IMR-90 (cell line): Measurements from ENCODE around the gene DUSP11. TPM values are rescaled to one million over a fixed set of nuclear protein-coding genes. Genes with fewer than 3 reads are reported as not detected.

Experiments
- ATAC-seq: fragments of 200-7000 bp; cut with Tn5 transposase; 2 replicates; pipeline ENCODE4 v1.9.1; 2020; ENCODE audit warnings: low read depth, mild to moderate bottlenecking, moderate library complexity
- BruUV-seq: library from RNA; stranded (reverse); fragments of 400-500 nt; replicated peaks from 2 replicates; lab custom pipeline; 2021; lab: Mats Ljungman, UMichigan
- CTCF ChIA-PET: fragments of 300-600 bp; formaldehyde crosslinking; extraction: SDS; loops from one replicate; lab custom pipeline; 2021; ENCODE audit warnings: antibody characterized with exemption; lab: Yijun Ruan, JAX
- POLR2A ChIA-PET: fragments of 300-600 bp; sonication (Branson Sonifier 250); formaldehyde crosslinking; loops from one replicate; lab custom pipeline; 2022; ENCODE audit warnings: antibody characterized with exemption; ENCODE audit not compliant: unreplicated experiment; lab: Charles Lee
- DNase-seq: peaks from one replicate; pipeline ENCODE4 v3.0.0; 2013
- H2AFZ ChIP-seq: replicated peaks from 2 replicates; pipeline ENCODE3; 2013; ENCODE audit warnings: low read length, mild to moderate bottlenecking; ENCODE audit not compliant: poor library complexity
- H2AK5ac ChIP-seq: 2 replicates; pipeline ENCODE4 v1.6.1; 2013; ENCODE audit warnings: low read depth, low read length, inconsistent platforms
- H2AK9ac ChIP-seq: replicated peaks from 2 replicates; pipeline ENCODE3; 2013; ENCODE audit warnings: mild to moderate bottlenecking, low read depth, low read length, moderate library complexity; ENCODE audit not compliant: poor library complexity
- H2BK120ac ChIP-seq: 2 replicates; pipeline ENCODE4 v1.6.1; 2013; ENCODE audit warnings: low read depth, low read length, inconsistent platforms
- H2BK15ac ChIP-seq: 3 replicates; pipeline ENCODE4 v1.6.1; 2013; ENCODE audit warnings: low read depth, low read length, inconsistent platforms
- H2BK20ac ChIP-seq: 2 replicates; pipeline ENCODE4 v1.6.1; 2013; ENCODE audit warnings: low read depth, mild to moderate bottlenecking, inconsistent platforms, low read length, moderate library complexity
- H2BK5ac ChIP-seq: 2 replicates; pipeline ENCODE4 v1.6.1; 2013; ENCODE audit warnings: mild to moderate bottlenecking, low read depth, low read length, inconsistent platforms; ENCODE audit not compliant: poor library complexity, severe bottlenecking
- H3K14ac ChIP-seq: replicated peaks from 2 replicates; pipeline ENCODE4 v1.6.1; 2013; ENCODE audit warnings: low read depth, low read length, inconsistent platforms
- H3K18ac ChIP-seq: 2 replicates; pipeline ENCODE4 v1.6.1; 2013; ENCODE audit warnings: low read depth, low read length, control low read depth
- H3K23ac ChIP-seq: 2 replicates; pipeline ENCODE4 v1.6.1; 2013; ENCODE audit warnings: low read depth, low read length, inconsistent platforms
- H3K27ac ChIP-seq: 2 replicates; pipeline ENCODE4 v1.5.1; 2013; ENCODE audit warnings: mild to moderate bottlenecking, control low read depth, low read length; ENCODE audit not compliant: insufficient read depth
- H3K27me3 ChIP-seq: 2 replicates; pipeline ENCODE4 v1.6.1; 2013; ENCODE audit warnings: low read length; ENCODE audit not compliant: control insufficient read depth, insufficient read depth
- H3K36me3 ChIP-seq: 2 replicates; pipeline ENCODE4 v1.6.1; 2013; ENCODE audit warnings: low read length, mixed read lengths; ENCODE audit not compliant: control insufficient read depth, insufficient read depth
- H3K4ac ChIP-seq: 2 replicates; pipeline ENCODE4 v1.6.1; 2013; ENCODE audit warnings: low read depth, low read length, inconsistent platforms
- H3K4me1 ChIP-seq: 2 replicates; pipeline ENCODE4 v1.6.1; 2013; ENCODE audit warnings: low read length, mixed read lengths; ENCODE audit not compliant: control insufficient read depth, insufficient read depth
- H3K4me2 ChIP-seq: 2 replicates; pipeline ENCODE4 v1.6.1; 2013; ENCODE audit warnings: low read depth, mild to moderate bottlenecking, control low read depth, low read length, moderate library complexity
- H3K4me3 ChIP-seq: 2 replicates; pipeline ENCODE4 v1.5.1; 2013; ENCODE audit warnings: low read depth, mild to moderate bottlenecking, control low read depth, low read length, moderate library complexity; ENCODE audit not compliant: insufficient read depth
- H3K56ac ChIP-seq: 2 replicates; pipeline ENCODE4 v1.6.1; 2013; ENCODE audit warnings: low read length, inconsistent platforms; ENCODE audit not compliant: insufficient read depth; ENCODE audit errors: extremely low read depth
- H3K79me1 ChIP-seq, 2 experiments: 2 replicates each; pipeline ENCODE4 v1.6.1; 2013; ENCODE audit warnings: low read length in 2 of 2, inconsistent platforms in 1 of 2, low read depth in 1 of 2
- H3K9ac ChIP-seq: 2 replicates; pipeline ENCODE4 v1.6.1; 2013; ENCODE audit warnings: low read depth, low read length, control low read depth
- H3K9me1 ChIP-seq: 2 replicates; pipeline ENCODE4 v1.6.1; 2013; ENCODE audit warnings: low read length, inconsistent platforms; ENCODE audit not compliant: insufficient read depth
- H3K9me3 ChIP-seq: 2 replicates; pipeline ENCODE4 v1.6.1; 2013; ENCODE audit warnings: low read length; ENCODE audit not compliant: control insufficient read depth, insufficient read depth
- H4K20me1 ChIP-seq: 2 replicates; pipeline ENCODE4 v1.6.1; 2013; ENCODE audit warnings: low read length, inconsistent platforms; ENCODE audit not compliant: insufficient read depth
- H4K5ac ChIP-seq: 2 replicates; pipeline ENCODE4 v1.6.1; 2013; ENCODE audit warnings: mild to moderate bottlenecking, low read depth, low read length, control low read depth
- H4K8ac ChIP-seq, 2 experiments: 2 replicates each; pipeline ENCODE4 v1.6.1; 2013; ENCODE audit warnings: low read depth in 2 of 2, low read length in 2 of 2, control low read depth in 1 of 2, inconsistent platforms in 1 of 2
- H4K91ac ChIP-seq: 2 replicates; pipeline ENCODE4 v1.6.1; 2013; ENCODE audit warnings: low read depth, low read length, inconsistent platforms; ENCODE audit not compliant: insufficient read depth
- POLR2A ChIP-seq: IDR thresholded peaks from 2 replicates; pipeline ENCODE4 v1.6.1; 2012; ENCODE audit warnings: mild to moderate bottlenecking, low read depth, low read length
- RCOR1 ChIP-seq: IDR thresholded peaks from 2 replicates; pipeline ENCODE4 v1.6.1; 2012; ENCODE audit warnings: mild to moderate bottlenecking, low read length, improper control_type of control experiment; ENCODE audit not compliant: insufficient replicate concordance
- RFX5 ChIP-seq: IDR thresholded peaks from 2 replicates; pipeline ENCODE4 v1.8.0; 2012; ENCODE audit warnings: low read depth, mild to moderate bottlenecking, low read length, moderate library complexity
- dilution Hi-C: fragments of 300-500 bp; cut with HindIII; formaldehyde crosslinking; loops from one replicate; pipeline ENCODE4 v1.14.3; 2018; ENCODE audit warnings: low sequenced_read_pairs; ENCODE audit not compliant: unreplicated experiment
- in situ Hi-C: fragments of 300-500 bp; cut with MboI; formaldehyde crosslinking; loops from 3 replicates; pipeline ENCODE4 v1.14.3; 2019; ENCODE audit warnings: low sequenced_read_pairs, inconsistent platforms, mixed read lengths
- intact Hi-C: fragments of 100-400 bp; cut with micrococcal nuclease; formaldehyde crosslinking; loops from 2 replicates; pipeline ENCODE4 v1.10.0; 2022
- polyA plus RNA-seq, 3 experiments: library from polyadenylated mRNA; depleted of rRNA; stranded (reverse); fragments of >200 nt; gene quantifications; 2 replicates each; pipeline ENCODE4 v1.2.3, GENCODE V29; 2012; ENCODE audit warnings: low replicate concordance in 1 of 3
- total RNA-seq: library from RNA; depleted of rRNA; stranded (reverse); fragments of >200 nt; gene quantifications from 2 replicates; pipeline ENCODE4 v1.2.3, GENCODE V29; 2012
- TF ChIP-seq, protein P1 (sequence below): conservative IDR thresholded peaks from 2 replicates; pipeline ENCODE4 v1.5.1; 2012; ENCODE audit warnings: mild to moderate bottlenecking, low read depth, low read length, improper control_type of control experiment
- TF ChIP-seq, protein P2 (sequence below): fragments of 150-350 bp; IDR thresholded peaks from 2 replicates; pipeline ENCODE4 v1.6.1; 2017; ENCODE audit warnings: mild to moderate bottlenecking, antibody characterized with exemption, low read length, low read depth

Gene DUSP11
- total and polyA plus RNA-seq, 2 of the 4 experiments (the other 2 are of a cell fraction): 22.4 to 25.6 TPM

- intact Hi-C loops: no loop called here
- Histone ChIP-seq H3K27me3 (no peaks in the 10 kb centered on the region), H2BK20ac (no peak overlapping the region), H3K4ac (no peak overlapping the region), H3K4me3 (no peak overlapping the region), H2AK5ac (no peak overlapping the region), H4K91ac (no peak overlapping the region), H3K36me3 (peaks cover 35% of the 10 kb centered on the region), H3K4me2 (no peak overlapping the region), H2BK5ac (no peak overlapping the region), H3K27ac (no peak overlapping the region), H4K5ac (no peak overlapping the region), H3K56ac (no peak overlapping the region), H3K79me1 (peaks cover 12 to 26% of the 10 kb centered on the region in 2 experiments; a peak in 3 of 4 replicates), H2AK9ac (no peak overlapping the region), H3K23ac (no peak overlapping the region), H2BK15ac (no peak overlapping the region), H3K9ac (no peak overlapping the region), H4K20me1 (peaks cover 3% of the 10 kb centered on the region; the same call in 1 of the 2 replicates), H3K14ac (no peak overlapping the region), H2AFZ (no peak overlapping the region), H3K4me1 (peaks cover 5% of the 10 kb centered on the region; the same call in 1 of the 2 replicates), H4K8ac (no peak overlapping the region), H3K9me1 (0 out of 2 replicates have a peak, but pooled peaks cover 2% of the 10 kb centered on the region), H3K18ac (no peak overlapping the region), H3K9me3 (no peaks in the 10 kb centered on the region), H2BK120ac (no peak overlapping the region)
- ChIA-PET POLR2A (no interaction called here), CTCF (no interaction called here)
- no peak for TF ChIP-seq RCOR1
- TF ChIP-seq, protein P1, sequence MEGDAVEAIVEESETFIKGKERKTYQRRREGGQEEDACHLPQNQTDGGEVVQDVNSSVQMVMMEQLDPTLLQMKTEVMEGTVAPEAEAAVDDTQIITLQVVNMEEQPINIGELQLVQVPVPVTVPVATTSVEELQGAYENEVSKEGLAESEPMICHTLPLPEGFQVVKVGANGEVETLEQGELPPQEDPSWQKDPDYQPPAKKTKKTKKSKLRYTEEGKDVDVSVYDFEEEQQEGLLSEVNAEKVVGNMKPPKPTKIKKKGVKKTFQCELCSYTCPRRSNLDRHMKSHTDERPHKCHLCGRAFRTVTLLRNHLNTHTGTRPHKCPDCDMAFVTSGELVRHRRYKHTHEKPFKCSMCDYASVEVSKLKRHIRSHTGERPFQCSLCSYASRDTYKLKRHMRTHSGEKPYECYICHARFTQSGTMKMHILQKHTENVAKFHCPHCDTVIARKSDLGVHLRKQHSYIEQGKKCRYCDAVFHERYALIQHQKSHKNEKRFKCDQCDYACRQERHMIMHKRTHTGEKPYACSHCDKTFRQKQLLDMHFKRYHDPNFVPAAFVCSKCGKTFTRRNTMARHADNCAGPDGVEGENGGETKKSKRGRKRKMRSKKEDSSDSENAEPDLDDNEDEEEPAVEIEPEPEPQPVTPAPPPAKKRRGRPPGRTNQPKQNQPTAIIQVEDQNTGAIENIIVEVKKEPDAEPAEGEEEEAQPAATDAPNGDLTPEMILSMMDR: no peak
- TF ChIP-seq, protein P2, sequence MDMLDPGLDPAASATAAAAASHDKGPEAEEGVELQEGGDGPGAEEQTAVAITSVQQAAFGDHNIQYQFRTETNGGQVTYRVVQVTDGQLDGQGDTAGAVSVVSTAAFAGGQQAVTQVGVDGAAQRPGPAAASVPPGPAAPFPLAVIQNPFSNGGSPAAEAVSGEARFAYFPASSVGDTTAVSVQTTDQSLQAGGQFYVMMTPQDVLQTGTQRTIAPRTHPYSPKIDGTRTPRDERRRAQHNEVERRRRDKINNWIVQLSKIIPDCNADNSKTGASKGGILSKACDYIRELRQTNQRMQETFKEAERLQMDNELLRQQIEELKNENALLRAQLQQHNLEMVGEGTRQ: no peak
- TF ChIP-seq RFX5: no peak
- no peak for TF ChIP-seq POLR2A
- ATAC-seq: no peak
- no TSS peak for BruUV-seq
- dilution Hi-C loops: no loop called here
- no peak for DNase-seq
- in situ Hi-C loops: no loop called here
Measured at GRCh38 chr2:73772819-73773218, 7.1 kb downstream of the DUSP11 start.
